WTC11 (cell line): ENCODE measurements around the gene SEL1L3.

Experiments used
- CBFB ChIP-seq: sonication (generic); formaldehyde crosslinking; IDR thresholded peaks from 2 replicates; pipeline ENCODE4 v1.8.1; 2022; ENCODE audit warnings: mild to moderate bottlenecking, low read depth, missing genetic modification reagents
- CREB1 ChIP-seq: sonication (generic); formaldehyde crosslinking; IDR thresholded peaks from 2 replicates; pipeline ENCODE4 v1.8.0; 2023; ENCODE audit warnings: mild to moderate bottlenecking, missing genetic modification reagents
- ETV6 ChIP-seq: sonication (generic); formaldehyde crosslinking; IDR thresholded peaks from 2 replicates; pipeline ENCODE4 v1.8.1; 2022; ENCODE audit warnings: mild to moderate bottlenecking, missing genetic modification reagents
- FOXJ3 ChIP-seq: sonication (generic); formaldehyde crosslinking; IDR thresholded peaks from 2 replicates; pipeline ENCODE4 v1.9.0; 2021; ENCODE audit warnings: missing genetic modification reagents, mild to moderate bottlenecking, borderline replicate concordance
- NR1H2 ChIP-seq: sonication (generic); formaldehyde crosslinking; IDR thresholded peaks from 2 replicates; pipeline ENCODE4 v1.9.0; 2021; ENCODE audit warnings: mild to moderate bottlenecking, moderate library complexity, missing genetic modification reagents
- NR3C1 ChIP-seq: sonication (generic); formaldehyde crosslinking; conservative IDR thresholded peaks from 2 replicates; pipeline ENCODE4 v1.8.1; 2023; ENCODE audit warnings: low read depth, mild to moderate bottlenecking, missing genetic modification reagents
- ZNF138 ChIP-seq: sonication (generic); formaldehyde crosslinking; conservative IDR thresholded peaks from 2 replicates; pipeline ENCODE4 v1.8.1; 2022; ENCODE audit warnings: mild to moderate bottlenecking, moderate library complexity, missing genetic modification reagents
- TF ChIP-seq, protein P1 (sequence below): sonication (generic); formaldehyde crosslinking; IDR thresholded peaks from 2 replicates; pipeline ENCODE4 v1.8.0; 2023; ENCODE audit warnings: mild to moderate bottlenecking, missing genetic modification reagents
- TF ChIP-seq, protein P2 (sequence below): fragments of 200-600 bp; IDR thresholded peaks from 2 replicates; pipeline ENCODE4 v1.8.0; 2022; ENCODE audit warnings: antibody characterized with exemption
- TF ChIP-seq, protein P3 (sequence below): sonication (generic); formaldehyde crosslinking; IDR thresholded peaks from 2 replicates; pipeline ENCODE4 v1.8.0; 2022; ENCODE audit warnings: mild to moderate bottlenecking, missing genetic modification reagents

DNA sequence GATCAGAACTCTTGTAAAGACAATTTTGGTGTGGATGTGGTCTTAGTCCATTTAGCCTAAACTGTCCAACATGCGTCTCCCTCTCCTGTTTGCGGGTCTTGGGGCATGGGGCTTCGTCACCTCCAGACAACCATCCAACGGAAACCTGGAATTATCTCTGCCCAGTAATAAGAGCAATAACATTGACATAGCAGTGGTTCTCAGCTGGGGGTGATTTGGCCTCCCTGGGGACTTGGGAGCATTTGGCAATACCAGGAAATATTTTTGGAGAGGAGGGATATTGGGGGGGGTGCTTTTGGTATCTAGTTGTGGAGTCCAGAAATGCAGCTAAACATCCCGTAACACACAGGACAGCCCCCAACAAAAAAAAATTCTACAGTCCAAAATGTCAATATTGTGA, 47.2 kb downstream of the SEL1L3 start:
- TF ChIP-seq, protein P1, sequence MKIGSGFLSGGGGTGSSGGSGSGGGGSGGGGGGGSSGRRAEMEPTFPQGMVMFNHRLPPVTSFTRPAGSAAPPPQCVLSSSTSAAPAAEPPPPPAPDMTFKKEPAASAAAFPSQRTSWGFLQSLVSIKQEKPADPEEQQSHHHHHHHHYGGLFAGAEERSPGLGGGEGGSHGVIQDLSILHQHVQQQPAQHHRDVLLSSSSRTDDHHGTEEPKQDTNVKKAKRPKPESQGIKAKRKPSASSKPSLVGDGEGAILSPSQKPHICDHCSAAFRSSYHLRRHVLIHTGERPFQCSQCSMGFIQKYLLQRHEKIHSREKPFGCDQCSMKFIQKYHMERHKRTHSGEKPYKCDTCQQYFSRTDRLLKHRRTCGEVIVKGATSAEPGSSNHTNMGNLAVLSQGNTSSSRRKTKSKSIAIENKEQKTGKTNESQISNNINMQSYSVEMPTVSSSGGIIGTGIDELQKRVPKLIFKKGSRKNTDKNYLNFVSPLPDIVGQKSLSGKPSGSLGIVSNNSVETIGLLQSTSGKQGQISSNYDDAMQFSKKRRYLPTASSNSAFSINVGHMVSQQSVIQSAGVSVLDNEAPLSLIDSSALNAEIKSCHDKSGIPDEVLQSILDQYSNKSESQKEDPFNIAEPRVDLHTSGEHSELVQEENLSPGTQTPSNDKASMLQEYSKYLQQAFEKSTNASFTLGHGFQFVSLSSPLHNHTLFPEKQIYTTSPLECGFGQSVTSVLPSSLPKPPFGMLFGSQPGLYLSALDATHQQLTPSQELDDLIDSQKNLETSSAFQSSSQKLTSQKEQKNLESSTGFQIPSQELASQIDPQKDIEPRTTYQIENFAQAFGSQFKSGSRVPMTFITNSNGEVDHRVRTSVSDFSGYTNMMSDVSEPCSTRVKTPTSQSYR = no peak
- TF ChIP-seq, protein P2, sequence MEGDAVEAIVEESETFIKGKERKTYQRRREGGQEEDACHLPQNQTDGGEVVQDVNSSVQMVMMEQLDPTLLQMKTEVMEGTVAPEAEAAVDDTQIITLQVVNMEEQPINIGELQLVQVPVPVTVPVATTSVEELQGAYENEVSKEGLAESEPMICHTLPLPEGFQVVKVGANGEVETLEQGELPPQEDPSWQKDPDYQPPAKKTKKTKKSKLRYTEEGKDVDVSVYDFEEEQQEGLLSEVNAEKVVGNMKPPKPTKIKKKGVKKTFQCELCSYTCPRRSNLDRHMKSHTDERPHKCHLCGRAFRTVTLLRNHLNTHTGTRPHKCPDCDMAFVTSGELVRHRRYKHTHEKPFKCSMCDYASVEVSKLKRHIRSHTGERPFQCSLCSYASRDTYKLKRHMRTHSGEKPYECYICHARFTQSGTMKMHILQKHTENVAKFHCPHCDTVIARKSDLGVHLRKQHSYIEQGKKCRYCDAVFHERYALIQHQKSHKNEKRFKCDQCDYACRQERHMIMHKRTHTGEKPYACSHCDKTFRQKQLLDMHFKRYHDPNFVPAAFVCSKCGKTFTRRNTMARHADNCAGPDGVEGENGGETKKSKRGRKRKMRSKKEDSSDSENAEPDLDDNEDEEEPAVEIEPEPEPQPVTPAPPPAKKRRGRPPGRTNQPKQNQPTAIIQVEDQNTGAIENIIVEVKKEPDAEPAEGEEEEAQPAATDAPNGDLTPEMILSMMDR = no peak
- TF ChIP-seq NR3C1 (no peak), CBFB (no peak), NR1H2 (CRISPR knock-in tag) (no peak), ETV6 (no peak), ZNF138 (CRISPR knock-in tag) (no peak), FOXJ3 (CRISPR knock-in tag) (no peak), CREB1 (CRISPR knock-in tag) (no peak)
- TF ChIP-seq, protein P3, sequence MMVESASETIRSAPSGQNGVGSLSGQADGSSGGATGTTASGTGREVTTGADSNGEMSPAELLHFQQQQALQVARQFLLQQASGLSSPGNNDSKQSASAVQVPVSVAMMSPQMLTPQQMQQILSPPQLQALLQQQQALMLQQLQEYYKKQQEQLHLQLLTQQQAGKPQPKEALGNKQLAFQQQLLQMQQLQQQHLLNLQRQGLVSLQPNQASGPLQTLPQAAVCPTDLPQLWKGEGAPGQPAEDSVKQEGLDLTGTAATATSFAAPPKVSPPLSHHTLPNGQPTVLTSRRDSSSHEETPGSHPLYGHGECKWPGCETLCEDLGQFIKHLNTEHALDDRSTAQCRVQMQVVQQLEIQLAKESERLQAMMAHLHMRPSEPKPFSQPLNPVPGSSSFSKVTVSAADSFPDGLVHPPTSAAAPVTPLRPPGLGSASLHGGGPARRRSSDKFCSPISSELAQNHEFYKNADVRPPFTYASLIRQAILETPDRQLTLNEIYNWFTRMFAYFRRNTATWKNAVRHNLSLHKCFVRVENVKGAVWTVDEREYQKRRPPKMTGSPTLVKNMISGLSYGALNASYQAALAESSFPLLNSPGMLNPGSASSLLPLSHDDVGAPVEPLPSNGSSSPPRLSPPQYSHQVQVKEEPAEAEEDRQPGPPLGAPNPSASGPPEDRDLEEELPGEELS (CRISPR knock-in tag) = no peak
